NCI-H146 treated with DMSO at 0.1 percent for 48 hours (cell line): ENCODE data around the gene VWA1.
"Not testable (repeated sequence)": the region's sequence is repeated elsewhere in the genome, so short reads cannot be mapped to it uniquely, and the experiment has no call there.

Experiments
- DNase-seq: peaks from one replicate; lab custom pipeline; 2025; ENCODE audit not compliant: unreplicated experiment; lab: John Stamatoyannopoulos, UW

VWA1 gene

DNA sequence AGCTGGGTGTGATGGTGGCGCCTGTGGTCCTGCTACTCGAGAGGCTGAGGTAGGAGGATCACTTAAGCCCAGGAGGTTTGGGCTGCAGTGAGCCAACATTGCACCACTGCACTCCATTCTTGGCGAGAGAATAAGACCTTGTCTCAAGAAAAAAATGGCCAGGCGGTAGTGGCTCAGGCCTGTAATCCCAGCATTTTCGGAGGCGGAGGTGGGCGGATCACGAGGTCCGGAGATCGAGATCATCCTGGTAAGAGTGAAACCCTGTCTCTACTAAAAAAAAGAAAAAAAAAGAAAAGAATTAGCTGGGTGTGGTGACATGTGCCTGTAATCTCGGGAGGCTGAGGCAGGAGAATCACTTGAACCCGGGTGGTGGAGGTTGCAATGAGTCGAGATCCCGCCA lies 47.4 kb downstream of the VWA1 start:
- no peak for DNase-seq

DNA sequence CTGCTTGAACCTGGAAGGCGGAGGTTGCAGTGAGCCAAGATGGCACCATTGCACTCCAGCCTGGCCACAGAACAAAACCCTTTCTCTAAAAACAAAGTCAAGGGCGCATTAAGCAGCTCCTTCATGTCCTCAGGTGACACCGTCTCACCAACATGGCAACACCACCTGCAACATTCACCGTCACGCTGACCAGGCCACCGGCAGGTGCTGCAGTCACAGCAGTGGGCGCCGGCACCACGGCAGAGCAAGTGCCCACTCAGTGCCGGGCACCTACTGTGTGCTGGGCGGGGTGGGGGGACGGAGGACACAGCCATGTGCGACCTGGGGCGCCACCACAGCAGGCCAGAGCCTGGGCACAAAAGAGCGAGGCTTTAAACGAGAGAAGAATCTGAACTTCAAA lies 48.2 kb downstream of the VWA1 start:
- no peak for DNase-seq

DNA sequence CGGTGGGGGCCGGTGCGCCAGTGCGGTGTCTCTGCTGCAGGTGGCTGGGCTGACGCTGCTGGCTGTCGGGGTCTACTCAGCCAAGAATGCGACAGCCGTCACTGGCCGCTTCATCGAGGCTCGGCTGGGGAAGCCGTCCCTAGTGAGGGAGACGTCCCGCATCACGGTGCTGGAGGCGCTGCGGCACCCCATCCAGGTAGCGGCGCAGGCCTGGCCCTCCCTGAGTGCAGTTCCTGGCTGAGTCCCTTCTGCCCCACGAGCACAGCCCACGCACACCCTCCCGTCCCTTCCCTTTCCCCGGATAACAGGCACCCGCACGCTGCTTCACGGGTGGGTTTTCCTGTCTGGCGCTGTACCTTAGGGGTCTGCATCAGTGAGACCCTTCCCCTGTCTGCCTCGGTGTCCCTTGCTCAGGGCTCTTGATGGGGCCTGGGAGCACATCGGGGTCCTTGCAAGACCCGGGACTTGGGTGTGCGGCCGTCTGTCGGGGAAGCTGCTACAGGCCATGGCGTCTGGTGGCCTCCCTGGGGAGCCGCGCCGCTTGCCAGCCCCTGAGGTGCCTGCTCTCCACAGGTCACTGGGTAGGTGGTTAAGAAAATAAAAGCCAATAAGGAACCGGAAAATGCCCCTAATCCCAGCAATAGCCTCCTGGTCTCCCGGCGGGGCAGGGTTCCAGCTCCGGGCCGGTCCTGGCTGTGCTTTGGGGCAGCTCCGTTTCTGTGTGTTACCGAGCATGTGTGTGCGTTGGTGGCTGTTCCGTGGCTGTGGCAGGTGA lies 49.7 kb downstream of the VWA1 start:
- DNase-seq: not testable (repeated sequence)

DNA sequence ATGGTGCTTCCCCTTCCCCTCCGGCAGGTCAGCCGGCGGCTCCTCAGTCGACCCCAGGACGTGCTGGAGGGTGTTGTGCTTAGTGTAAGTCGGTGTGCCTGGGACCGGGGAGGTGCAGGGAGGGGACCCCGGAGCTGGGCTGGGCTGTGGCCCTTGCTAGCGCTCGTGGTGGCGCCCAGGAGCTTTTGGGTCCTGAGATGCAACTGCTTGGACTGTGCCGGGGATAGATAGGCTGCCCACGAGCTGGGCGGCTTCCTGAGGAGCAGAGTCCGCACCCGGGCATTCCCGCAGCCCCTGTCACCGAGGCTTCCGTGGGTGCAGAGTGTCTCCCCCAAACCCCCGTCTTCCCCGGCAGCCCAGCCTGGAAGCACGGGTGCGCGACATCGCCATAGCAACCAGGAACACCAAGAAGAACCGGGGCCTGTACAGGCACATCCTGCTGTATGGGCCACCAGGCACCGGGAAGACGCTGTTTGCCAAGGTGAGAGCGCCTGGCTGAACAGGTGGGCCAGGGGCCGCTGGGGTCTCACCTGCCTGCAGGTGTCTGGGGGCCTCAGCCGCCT lies 50.3 kb downstream of the VWA1 start:
- DNase-seq: not testable (repeated sequence)

DNA sequence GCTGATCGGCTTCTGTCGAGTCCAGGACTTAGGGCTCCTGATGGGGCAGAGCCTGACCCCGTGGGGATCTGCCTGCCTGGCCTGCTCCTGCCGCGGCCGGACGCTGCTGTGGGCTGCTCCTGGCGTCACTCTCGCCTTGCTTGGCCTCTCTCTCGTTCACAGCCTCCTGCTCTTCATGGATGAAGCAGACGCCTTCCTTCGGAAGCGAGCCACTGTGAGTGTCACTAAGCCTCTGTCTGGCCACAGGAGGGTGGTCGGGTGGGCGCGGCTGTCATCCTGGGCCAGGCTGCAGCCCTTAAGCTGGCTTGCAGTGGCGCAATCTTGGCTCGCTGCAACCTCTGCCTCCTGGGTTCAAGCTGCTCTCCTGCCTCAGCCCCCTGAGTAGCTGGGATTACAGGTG lies 52.2 kb downstream of the VWA1 start:
- no peak for DNase-seq

DNA sequence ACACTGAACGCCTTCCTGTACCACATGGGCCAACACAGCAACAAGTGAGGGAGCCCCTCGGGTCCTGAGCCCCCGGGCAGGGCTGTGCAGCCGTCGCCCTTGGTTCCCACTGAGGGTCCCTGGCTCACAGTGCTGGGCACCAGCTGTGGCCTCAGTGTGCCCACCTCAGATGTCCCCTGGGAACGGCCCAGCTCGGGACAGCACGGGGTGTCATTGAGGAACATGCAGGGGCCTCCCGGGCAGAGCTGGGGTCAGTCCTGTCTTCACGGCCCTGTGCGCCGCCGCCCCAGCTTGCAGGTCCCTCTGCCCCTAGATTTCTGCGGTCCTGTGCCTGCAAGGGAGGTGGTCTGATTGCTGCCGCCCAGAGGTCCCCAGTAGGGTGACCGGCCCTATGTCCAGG lies 53.7 kb downstream of the VWA1 start:
- DNase-seq: no peak

DNA sequence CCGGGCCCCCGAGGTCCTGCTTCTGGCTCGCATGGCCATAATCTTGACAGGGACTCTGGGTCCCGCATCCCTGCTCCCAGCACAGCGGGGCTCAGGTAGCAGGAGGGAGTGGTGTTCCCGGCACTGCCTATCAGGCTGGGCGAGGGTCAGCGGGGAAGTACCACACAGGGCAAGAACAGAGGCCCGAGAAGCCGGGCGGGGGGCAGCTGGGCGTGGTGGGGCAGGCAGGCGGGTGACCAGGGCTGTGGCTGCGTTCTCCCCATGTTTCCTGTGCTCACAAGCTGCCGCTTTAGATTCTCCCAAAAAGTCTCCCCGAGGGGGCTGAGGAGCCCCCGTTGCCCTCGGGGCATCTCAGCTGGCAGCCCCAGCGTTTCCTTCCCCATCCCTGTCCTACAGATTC lies 54.4 kb downstream of the VWA1 start:
- no peak for DNase-seq

DNA sequence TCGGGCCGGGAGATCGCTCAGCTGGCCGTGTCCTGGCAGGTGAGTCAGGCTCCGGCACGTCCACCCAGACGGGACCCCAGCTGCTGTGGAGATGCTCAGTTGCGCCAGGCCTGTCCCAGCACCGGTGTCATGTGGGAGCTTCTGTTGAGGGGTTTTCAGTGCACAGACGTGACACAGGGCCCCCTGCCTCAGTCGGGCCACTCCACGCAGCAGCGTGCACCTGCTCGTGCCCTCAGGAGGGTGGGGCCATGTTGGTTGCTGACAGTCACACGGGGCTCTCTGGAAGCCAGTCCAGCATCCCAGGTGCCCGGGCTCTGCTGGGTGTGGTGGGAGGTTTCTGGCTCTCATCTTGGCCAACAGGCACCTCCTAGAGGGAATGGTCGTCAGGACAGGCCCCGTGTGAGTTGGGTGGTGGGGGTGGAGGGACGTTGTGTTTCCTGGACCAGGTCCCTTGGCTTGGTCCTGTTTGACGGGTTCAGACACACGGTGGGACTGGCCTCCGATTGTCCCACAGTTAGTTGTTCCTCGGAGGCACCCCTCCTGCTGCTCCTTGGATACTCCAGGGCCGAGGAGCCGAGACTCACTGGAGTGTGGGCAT lies 55.2 kb downstream of the VWA1 start:
- DNase-seq: no peak

DNA sequence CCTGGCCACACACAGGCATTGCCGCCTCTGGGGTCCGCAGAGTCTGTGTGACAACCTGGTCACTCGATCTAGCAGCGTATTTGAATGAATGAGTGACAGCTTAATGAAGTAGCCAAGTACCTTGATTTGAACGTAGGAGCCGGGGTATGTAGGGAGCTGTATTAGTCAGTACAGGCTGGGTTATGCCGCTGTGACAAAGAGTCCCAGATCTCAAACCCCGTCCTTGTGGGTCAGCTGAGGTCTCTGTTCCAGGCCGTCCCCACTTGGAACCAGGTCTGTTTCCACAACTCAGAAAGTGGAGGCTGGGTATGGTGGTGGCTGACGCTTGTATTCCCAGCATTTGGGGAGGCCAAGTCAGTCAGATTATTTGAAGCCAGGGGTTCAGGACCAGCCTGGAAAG lies 56.1 kb downstream of the VWA1 start:
- DNase-seq: no peak
